ENCODE measurements around the gene ANO6. TPM values are rescaled to one million over a fixed set of nuclear protein-coding genes. Genes with fewer than 3 reads are reported as not detected.
A peak's percentile ranks its signal among the peaks of the same experiment; 100 is the strongest.

ANO6 gene
- total RNA-seq, 3 donors from 2014 or later (not counting 1 experiment from before 2014, with no cell fraction given), result 26.6 to 31.0 (median 30.4) TPM

DNA sequence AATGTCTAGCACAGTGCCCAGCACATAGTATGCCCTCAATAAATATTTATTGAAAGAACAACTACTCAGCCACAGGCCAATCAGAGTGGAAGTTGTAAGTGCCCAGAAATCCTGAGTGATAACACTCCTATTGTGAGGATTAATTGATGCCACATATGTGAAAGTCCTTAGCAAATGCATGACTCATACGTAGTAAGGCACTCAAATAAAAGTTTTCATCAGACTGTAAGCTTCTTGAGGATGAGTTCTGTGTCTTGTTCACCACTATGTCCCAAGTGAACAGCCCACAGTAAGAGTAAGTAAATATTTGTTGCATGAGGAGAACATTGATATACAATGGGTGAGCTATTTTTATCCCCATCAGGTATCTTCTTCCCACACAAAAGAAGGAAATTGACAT lies 24.7 kb upstream of the ANO6 start:
- Histone ChIP-seq H3K9me3 (ENCODE audit: control insufficient read depth, insufficient read depth, low read length) (no peaks in the 10 kb centered on the region), H3K27me3 (ENCODE audit: control insufficient read depth, insufficient read depth, low read length) (no peaks in the 10 kb centered on the region), H3K36me3 (ENCODE audit: control insufficient read depth, insufficient read depth, low read length) (no peaks in the 10 kb centered on the region), H3K27ac (ENCODE audit: low read length) (no peak overlapping the region), H3K4me1 (ENCODE audit: control insufficient read depth, insufficient read depth, low read length) (no peaks in the 10 kb centered on the region), H3K4me3 (ENCODE audit: low read length) (no peak overlapping the region)
- H3K4me1 Mint-ChIP-seq, result peaks cover 6% of the 10 kb centered on the region in 2 donors
- TF ChIP-seq, protein P1, sequence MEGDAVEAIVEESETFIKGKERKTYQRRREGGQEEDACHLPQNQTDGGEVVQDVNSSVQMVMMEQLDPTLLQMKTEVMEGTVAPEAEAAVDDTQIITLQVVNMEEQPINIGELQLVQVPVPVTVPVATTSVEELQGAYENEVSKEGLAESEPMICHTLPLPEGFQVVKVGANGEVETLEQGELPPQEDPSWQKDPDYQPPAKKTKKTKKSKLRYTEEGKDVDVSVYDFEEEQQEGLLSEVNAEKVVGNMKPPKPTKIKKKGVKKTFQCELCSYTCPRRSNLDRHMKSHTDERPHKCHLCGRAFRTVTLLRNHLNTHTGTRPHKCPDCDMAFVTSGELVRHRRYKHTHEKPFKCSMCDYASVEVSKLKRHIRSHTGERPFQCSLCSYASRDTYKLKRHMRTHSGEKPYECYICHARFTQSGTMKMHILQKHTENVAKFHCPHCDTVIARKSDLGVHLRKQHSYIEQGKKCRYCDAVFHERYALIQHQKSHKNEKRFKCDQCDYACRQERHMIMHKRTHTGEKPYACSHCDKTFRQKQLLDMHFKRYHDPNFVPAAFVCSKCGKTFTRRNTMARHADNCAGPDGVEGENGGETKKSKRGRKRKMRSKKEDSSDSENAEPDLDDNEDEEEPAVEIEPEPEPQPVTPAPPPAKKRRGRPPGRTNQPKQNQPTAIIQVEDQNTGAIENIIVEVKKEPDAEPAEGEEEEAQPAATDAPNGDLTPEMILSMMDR (IDR thresholded peaks at IDR 0.05), result no peak
- no peaks in the 10 kb centered on the region for H3K27me3 Mint-ChIP-seq (ENCODE audit: low read depth in 2 of 2)
- no peaks in the 10 kb centered on the region for H3K36me3 Mint-ChIP-seq
- 100% methylated on average over 1 of the region's 1 CpG for whole genome bisulfite sequencing (ENCODE audit: insufficient coverage)
- H3K27ac Mint-ChIP-seq, result no peak overlapping the region
- H3K4me3 Mint-ChIP-seq, result no peak overlapping the region
- intact Hi-C loops (cut with micrococcal nuclease), result no loop called here
- H3K9me3 Mint-ChIP-seq, result no peaks in the 10 kb centered on the region
- DNase-seq (no peak), ATAC-seq (no peak)

DNA sequence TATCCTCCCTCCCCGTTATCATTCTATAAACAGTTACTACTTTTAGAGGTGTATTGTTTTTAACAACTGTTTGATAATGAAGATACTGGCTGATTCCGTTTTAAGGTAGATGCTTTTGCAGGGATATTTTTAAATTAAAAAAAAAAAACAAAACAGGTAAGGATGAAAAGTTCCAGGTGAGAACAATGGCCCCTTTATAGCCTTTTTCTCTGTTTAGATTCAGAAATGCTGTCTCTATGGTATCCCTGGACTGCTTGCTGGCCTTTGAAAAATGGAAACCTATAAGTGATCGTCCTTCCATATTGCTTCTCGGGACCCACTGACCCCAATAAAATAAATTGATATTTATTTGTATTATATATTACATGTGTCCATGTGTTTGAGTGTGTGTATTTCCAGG lies 23.2 kb upstream of the ANO6 start:
- Histone ChIP-seq H3K9me3 (ENCODE audit: control insufficient read depth, insufficient read depth, low read length) (no peaks in the 10 kb centered on the region), H3K4me1 (ENCODE audit: control insufficient read depth, insufficient read depth, low read length) (no peaks in the 10 kb centered on the region), H3K4me3 (ENCODE audit: low read length) (no peak overlapping the region), H3K27ac (ENCODE audit: low read length) (no peak overlapping the region), H3K36me3 (ENCODE audit: control insufficient read depth, insufficient read depth, low read length) (no peaks in the 10 kb centered on the region), H3K27me3 (ENCODE audit: control insufficient read depth, insufficient read depth, low read length) (no peaks in the 10 kb centered on the region)
- Mint-ChIP-seq H3K36me3 (no peaks in the 10 kb centered on the region), H3K4me3 (no peak overlapping the region), H3K9me3 (no peaks in the 10 kb centered on the region), H3K27me3 (ENCODE audit: low read depth in 2 of 2) (no peaks in the 10 kb centered on the region), H3K27ac (peak overlapping the region in 1 of 2 donors; percentile 39), H3K4me1 (peaks cover 6% of the 10 kb centered on the region in 2 donors)
- TF ChIP-seq, protein P1 (IDR thresholded peaks at IDR 0.05), result no peak
- intact Hi-C loops (cut with micrococcal nuclease), result no loop called here
- 100% methylated on average over 1 of the region's 4 CpGs for whole genome bisulfite sequencing (ENCODE audit: insufficient coverage)
- DNase-seq (no peak), ATAC-seq (no peak)

DNA sequence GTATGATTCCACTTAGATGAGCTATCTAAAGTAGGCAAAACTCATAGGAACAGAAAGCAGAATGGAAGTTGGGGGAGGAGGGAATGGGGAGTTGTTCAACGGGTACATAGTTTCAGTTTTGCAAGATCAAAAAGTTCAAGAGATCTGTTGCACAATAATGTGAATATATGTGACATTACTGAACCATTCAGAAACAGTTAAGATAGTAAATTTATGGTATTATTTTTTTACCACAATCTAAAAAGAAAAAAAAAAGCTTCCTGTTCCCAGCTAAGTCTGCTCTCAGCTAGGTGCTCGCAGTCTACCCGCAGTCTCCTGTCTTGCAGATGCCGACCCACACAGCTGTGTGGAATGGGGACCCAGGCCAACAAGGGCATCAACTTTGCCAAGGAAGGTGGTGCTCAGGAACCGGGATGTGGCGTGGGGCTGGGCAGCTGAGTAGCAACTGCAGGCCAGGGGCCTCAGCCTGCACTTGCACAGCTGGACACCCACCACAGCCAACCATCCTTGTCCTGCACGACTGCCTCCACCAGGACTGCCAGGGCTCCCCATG lies 15.3 kb upstream of the ANO6 start:
- 18% methylated on average over 7 of the region's 7 CpGs for WGBS (ENCODE audit: insufficient coverage)
- intact Hi-C loops (cut with micrococcal nuclease), result no loop called here
- H3K4me3 Mint-ChIP-seq, result peak overlapping the region; percentile 55
- no peaks in the 10 kb centered on the region for H3K36me3 Mint-ChIP-seq
- no peak overlapping the region for H3K4me3 ChIP-seq (ENCODE audit: low read length)
- TF ChIP-seq, protein P1 (IDR thresholded peaks at IDR 0.05), result no peak
- H3K27me3 ChIP-seq (ENCODE audit: control insufficient read depth, insufficient read depth, low read length), result no peaks in the 10 kb centered on the region
- H3K36me3 ChIP-seq (ENCODE audit: control insufficient read depth, insufficient read depth, low read length), result no peaks in the 10 kb centered on the region
- no peak overlapping the region for H3K27ac ChIP-seq (ENCODE audit: low read length)
- peaks cover 10% of the 10 kb centered on the region for H3K4me1 ChIP-seq (ENCODE audit: control insufficient read depth, insufficient read depth, low read length)
- peak overlapping the region in 1 of 2 donors; percentile 34 for H3K27ac Mint-ChIP-seq
- peak in 2 of 3 donors; percentile 21 to 49 for ATAC-seq
- H3K9me3 ChIP-seq (ENCODE audit: control insufficient read depth, insufficient read depth, low read length), result no peaks in the 10 kb centered on the region
- H3K4me1 Mint-ChIP-seq, result peaks cover 21 to 23% of the 10 kb centered on the region in 2 donors
- peak in 1 of 2 donors; percentile 23 for DNase-seq
- no peaks in the 10 kb centered on the region for H3K9me3 Mint-ChIP-seq
- H3K27me3 Mint-ChIP-seq (ENCODE audit: low read depth in 2 of 2), result no peaks in the 10 kb centered on the region

DNA sequence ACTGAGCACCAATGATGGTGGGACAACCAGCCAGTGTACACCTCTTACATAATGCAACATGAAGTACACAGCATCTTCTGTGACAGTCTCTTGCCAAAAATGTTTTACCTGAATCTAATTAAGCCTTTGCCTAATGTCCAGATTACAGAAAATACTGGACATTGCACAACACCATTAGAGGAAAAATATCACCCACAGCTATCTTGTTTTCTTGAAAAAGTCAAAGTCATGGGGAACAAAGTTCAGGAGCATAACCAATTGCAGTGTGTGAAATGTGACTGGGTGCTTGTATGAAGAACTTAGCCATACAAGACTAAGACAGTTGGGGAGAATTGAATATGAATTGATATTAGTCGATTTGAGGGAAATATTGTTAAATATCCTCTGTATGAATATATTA lies 12.1 kb upstream of the ANO6 start:
- Histone ChIP-seq H3K27me3 (ENCODE audit: control insufficient read depth, insufficient read depth, low read length) (no peaks in the 10 kb centered on the region), H3K4me3 (ENCODE audit: low read length) (no peak overlapping the region), H3K27ac (ENCODE audit: low read length) (no peak overlapping the region), H3K4me1 (ENCODE audit: control insufficient read depth, insufficient read depth, low read length) (peaks cover 13% of the 10 kb centered on the region), H3K9me3 (ENCODE audit: control insufficient read depth, insufficient read depth, low read length) (no peaks in the 10 kb centered on the region), H3K36me3 (ENCODE audit: control insufficient read depth, insufficient read depth, low read length) (no peaks in the 10 kb centered on the region)
- WGBS (ENCODE audit: insufficient coverage), result no CpG with 5 or more reads among the region's 1 CpG
- no peak overlapping the region for H3K4me3 Mint-ChIP-seq
- no peaks in the 10 kb centered on the region for H3K27me3 Mint-ChIP-seq (ENCODE audit: low read depth in 2 of 2)
- no peak for ATAC-seq
- no peaks in the 10 kb centered on the region for H3K9me3 Mint-ChIP-seq
- TF ChIP-seq, protein P1 (IDR thresholded peaks at IDR 0.05), result no peak
- peaks cover 21 to 28% of the 10 kb centered on the region in 2 donors for H3K4me1 Mint-ChIP-seq
- no peaks in the 10 kb centered on the region for H3K36me3 Mint-ChIP-seq
- no peak for DNase-seq
- intact Hi-C loops (cut with micrococcal nuclease), result no loop called here
- no peak overlapping the region for H3K27ac Mint-ChIP-seq
